ENCODE measurements around the gene SDHB.

DNA sequence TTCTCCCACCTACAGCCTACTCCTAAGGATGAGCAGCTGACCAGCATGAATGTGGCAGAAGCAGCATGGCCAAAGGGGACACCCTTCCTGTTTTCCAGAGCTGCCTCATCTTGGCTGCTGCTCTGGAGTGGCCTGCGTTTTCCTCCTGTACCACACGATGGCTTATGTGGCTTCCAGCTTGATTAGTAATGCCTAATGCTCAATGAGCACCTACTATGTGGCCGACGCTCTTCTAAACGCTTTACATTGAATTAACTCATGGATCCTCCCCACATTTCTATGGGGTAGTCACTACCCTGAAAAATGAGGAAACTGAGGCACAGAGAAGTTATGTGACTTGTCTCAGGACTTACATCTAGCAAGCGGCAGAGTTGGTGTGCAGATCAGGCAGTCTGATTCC is 18.0 kb upstream of the SDHB start:
- TF ChIP-seq, protein P1, sequence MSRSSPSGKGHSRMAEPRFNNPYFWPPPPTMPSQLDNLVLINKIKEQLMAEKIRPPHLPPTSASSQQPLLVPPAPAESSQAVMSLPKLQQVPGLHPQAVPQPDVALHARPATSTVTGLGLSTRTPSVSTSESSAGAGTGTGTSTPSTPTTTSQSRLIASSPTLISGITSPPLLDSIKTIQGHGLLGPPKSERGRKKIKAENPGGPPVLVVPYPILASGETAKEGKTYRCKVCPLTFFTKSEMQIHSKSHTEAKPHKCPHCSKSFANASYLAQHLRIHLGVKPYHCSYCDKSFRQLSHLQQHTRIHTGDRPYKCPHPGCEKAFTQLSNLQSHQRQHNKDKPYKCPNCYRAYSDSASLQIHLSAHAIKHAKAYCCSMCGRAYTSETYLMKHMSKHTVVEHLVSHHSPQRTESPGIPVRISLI (tag by site-specific recombination; IDR thresholded peaks at IDR 0.05), result no peak
- TF ChIP-seq, protein P2, sequence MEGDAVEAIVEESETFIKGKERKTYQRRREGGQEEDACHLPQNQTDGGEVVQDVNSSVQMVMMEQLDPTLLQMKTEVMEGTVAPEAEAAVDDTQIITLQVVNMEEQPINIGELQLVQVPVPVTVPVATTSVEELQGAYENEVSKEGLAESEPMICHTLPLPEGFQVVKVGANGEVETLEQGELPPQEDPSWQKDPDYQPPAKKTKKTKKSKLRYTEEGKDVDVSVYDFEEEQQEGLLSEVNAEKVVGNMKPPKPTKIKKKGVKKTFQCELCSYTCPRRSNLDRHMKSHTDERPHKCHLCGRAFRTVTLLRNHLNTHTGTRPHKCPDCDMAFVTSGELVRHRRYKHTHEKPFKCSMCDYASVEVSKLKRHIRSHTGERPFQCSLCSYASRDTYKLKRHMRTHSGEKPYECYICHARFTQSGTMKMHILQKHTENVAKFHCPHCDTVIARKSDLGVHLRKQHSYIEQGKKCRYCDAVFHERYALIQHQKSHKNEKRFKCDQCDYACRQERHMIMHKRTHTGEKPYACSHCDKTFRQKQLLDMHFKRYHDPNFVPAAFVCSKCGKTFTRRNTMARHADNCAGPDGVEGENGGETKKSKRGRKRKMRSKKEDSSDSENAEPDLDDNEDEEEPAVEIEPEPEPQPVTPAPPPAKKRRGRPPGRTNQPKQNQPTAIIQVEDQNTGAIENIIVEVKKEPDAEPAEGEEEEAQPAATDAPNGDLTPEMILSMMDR (tag by site-specific recombination; IDR thresholded peaks at IDR 0.05), result no peak
- no peak for TF ChIP-seq TCF7L2 (IDR thresholded peaks at IDR 0.05; ENCODE audit: borderline replicate concordance, low read depth, low read length)
- no peak for TF ChIP-seq PRDM1 (tag by site-specific recombination; IDR thresholded peaks at IDR 0.05)
- no peak for TF ChIP-seq ZBTB21 (tag by site-specific recombination; IDR thresholded peaks at IDR 0.05)
- TF ChIP-seq, protein P3, sequence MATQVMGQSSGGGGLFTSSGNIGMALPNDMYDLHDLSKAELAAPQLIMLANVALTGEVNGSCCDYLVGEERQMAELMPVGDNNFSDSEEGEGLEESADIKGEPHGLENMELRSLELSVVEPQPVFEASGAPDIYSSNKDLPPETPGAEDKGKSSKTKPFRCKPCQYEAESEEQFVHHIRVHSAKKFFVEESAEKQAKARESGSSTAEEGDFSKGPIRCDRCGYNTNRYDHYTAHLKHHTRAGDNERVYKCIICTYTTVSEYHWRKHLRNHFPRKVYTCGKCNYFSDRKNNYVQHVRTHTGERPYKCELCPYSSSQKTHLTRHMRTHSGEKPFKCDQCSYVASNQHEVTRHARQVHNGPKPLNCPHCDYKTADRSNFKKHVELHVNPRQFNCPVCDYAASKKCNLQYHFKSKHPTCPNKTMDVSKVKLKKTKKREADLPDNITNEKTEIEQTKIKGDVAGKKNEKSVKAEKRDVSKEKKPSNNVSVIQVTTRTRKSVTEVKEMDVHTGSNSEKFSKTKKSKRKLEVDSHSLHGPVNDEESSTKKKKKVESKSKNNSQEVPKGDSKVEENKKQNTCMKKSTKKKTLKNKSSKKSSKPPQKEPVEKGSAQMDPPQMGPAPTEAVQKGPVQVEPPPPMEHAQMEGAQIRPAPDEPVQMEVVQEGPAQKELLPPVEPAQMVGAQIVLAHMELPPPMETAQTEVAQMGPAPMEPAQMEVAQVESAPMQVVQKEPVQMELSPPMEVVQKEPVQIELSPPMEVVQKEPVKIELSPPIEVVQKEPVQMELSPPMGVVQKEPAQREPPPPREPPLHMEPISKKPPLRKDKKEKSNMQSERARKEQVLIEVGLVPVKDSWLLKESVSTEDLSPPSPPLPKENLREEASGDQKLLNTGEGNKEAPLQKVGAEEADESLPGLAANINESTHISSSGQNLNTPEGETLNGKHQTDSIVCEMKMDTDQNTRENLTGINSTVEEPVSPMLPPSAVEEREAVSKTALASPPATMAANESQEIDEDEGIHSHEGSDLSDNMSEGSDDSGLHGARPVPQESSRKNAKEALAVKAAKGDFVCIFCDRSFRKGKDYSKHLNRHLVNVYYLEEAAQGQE (tag by site-specific recombination; IDR thresholded peaks at IDR 0.05), result no peak
- TF ChIP-seq ZSCAN30 (tag by site-specific recombination; IDR thresholded peaks at IDR 0.05), result no peak

Measured in HEK293 (cell line).